Adipocyte (in vitro differentiated cells): Measurements from ENCODE around the gene MPDU1.

Source experiments
- DNase-seq: peaks from one replicate; pipeline ENCODE4 v3.0.0-alpha.2; 2015; ENCODE audit warnings: low read depth
- H3K27me3 ChIP-seq: replicated peaks from 2 replicates; pipeline ENCODE4 v1.7.0; 2013; ENCODE audit warnings: mild to moderate bottlenecking, low read length, moderate library complexity; ENCODE audit not compliant: control insufficient read depth, insufficient read depth
- H3K36me3 ChIP-seq: 2 replicates; pipeline ENCODE4 v1.7.0; 2013; ENCODE audit warnings: low read length, mild to moderate bottlenecking, moderate library complexity; ENCODE audit not compliant: control insufficient read depth, insufficient read depth, severe bottlenecking
- H3K4me1 ChIP-seq: 2 replicates; pipeline ENCODE4 v1.7.0; 2013; ENCODE audit warnings: mild to moderate bottlenecking, low read length, moderate library complexity; ENCODE audit not compliant: control insufficient read depth, insufficient read depth
- H3K4me3 ChIP-seq: 2 replicates; pipeline ENCODE4 v1.7.0; 2013; ENCODE audit warnings: mild to moderate bottlenecking, low read length, moderate library complexity
- H3K9ac ChIP-seq: 2 replicates; pipeline ENCODE4 v1.7.0; 2013; ENCODE audit warnings: mild to moderate bottlenecking, low read length, moderate library complexity
- H3K9me3 ChIP-seq: 2 replicates; pipeline ENCODE4 v1.7.0; 2013; ENCODE audit warnings: mild to moderate bottlenecking, low read length, moderate library complexity; ENCODE audit not compliant: control insufficient read depth

The MPDU1 gene

GRCh38 chr17:7561589-7562207, 22.0 kb upstream of the MPDU1 start, which contains the start of gene SENP3:
Gene SENP3, plus strand, starts transcription at chr17:7561919. Its CDS starts 1,158 bp downstream, at chr17:7563077.
- Histone ChIP-seq H3K27me3 (no peaks in the 10 kb centered on the region), H3K4me1 (peaks cover 45% of the 10 kb centered on the region)
- peak; percentile 98 for DNase-seq

GRCh38 chr17:7562208-7562605, 21.4 kb upstream of the MPDU1 start:
- H3K4me3 ChIP-seq, result peak overlapping the region; percentile 81
- no peaks in the 10 kb centered on the region for H3K27me3 ChIP-seq
- peaks cover 33% of the 10 kb centered on the region for H3K36me3 ChIP-seq
- peak; percentile 59 for DNase-seq
- H3K9me3 ChIP-seq, result no peaks in the 10 kb centered on the region
- peak overlapping the region; percentile 88 for H3K9ac ChIP-seq
- H3K4me1 ChIP-seq, result peaks cover 45% of the 10 kb centered on the region

More at GRCh38 chr17:7561589-7562207, 22.0 kb upstream of the MPDU1 start, which contains the start of gene SENP3:
- Histone ChIP-seq H3K36me3 (peaks cover 28% of the 10 kb centered on the region), H3K4me3 (peak within 1 kb of the TSS; percentile 81), H3K9ac (peak within 1 kb of the TSS; percentile 88), H3K9me3 (no peaks in the 10 kb centered on the region)

GRCh38 chr17:7563115-7563869, 20.4 kb upstream of the MPDU1 start:
- Histone ChIP-seq H3K27me3 (no peaks in the 10 kb centered on the region), H3K4me3 (peak overlapping the region; percentile 81), H3K9me3 (no peaks in the 10 kb centered on the region), H3K4me1 (peaks cover 36% of the 10 kb centered on the region), H3K9ac (peak overlapping the region; percentile 88), H3K36me3 (peaks cover 37% of the 10 kb centered on the region)
- no peak for DNase-seq

- H3K27me3 ChIP-seq, result no peaks in the 10 kb centered on the region
- peaks cover 60% of the 10 kb centered on the region for H3K36me3 ChIP-seq
- H3K9me3 ChIP-seq, result no peaks in the 10 kb centered on the region
- DNase-seq, result no peak
- H3K4me3 ChIP-seq, result no peak overlapping the region
- peaks cover 8% of the 10 kb centered on the region for H3K4me1 ChIP-seq
- H3K9ac ChIP-seq, result no peak overlapping the region
Measured at GRCh38 chr17:7569571-7569970, 14.1 kb upstream of the MPDU1 start.

- Histone ChIP-seq H3K4me1 (peaks cover 16% of the 10 kb centered on the region), H3K36me3 (peaks cover 60% of the 10 kb centered on the region), H3K9me3 (no peaks in the 10 kb centered on the region), H3K9ac (peak overlapping the region; percentile 4), H3K4me3 (no peak overlapping the region), H3K27me3 (no peaks in the 10 kb centered on the region)
- no peak for DNase-seq
Measured at GRCh38 chr17:7570351-7570750, 13.3 kb upstream of the MPDU1 start.

GRCh38 chr17:7572338-7572587, 11.4 kb upstream of the MPDU1 start:
- Histone ChIP-seq H3K4me1 (peaks cover 35% of the 10 kb centered on the region), H3K36me3 (peaks cover 63% of the 10 kb centered on the region), H3K4me3 (peak overlapping the region; percentile 89), H3K9ac (peak overlapping the region; percentile 90), H3K9me3 (no peaks in the 10 kb centered on the region), H3K27me3 (no peaks in the 10 kb centered on the region)
- DNase-seq, result no peak

GRCh38 chr17:7572588-7573323, 10.9 kb upstream of the MPDU1 start:
- Histone ChIP-seq H3K4me3 (peak overlapping the region; percentile 91), H3K4me1 (peaks cover 40% of the 10 kb centered on the region), H3K9ac (peak overlapping the region; percentile 100), H3K27me3 (no peaks in the 10 kb centered on the region), H3K9me3 (no peaks in the 10 kb centered on the region), H3K36me3 (peaks cover 64% of the 10 kb centered on the region)
- DNase-seq, result peak; percentile 99

- Histone ChIP-seq H3K9ac (peak overlapping the region; percentile 100), H3K4me3 (peak overlapping the region; percentile 91), H3K36me3 (peaks cover 70% of the 10 kb centered on the region), H3K27me3 (no peaks in the 10 kb centered on the region), H3K4me1 (peaks cover 45% of the 10 kb centered on the region), H3K9me3 (no peaks in the 10 kb centered on the region)
- DNase-seq, result peak; percentile 94
Measured at GRCh38 chr17:7573324-7574080, 10.2 kb upstream of the MPDU1 start.

GRCh38 chr17:7574176-7574953, 9.3 kb upstream of the MPDU1 start:
- Histone ChIP-seq H3K9ac (peak overlapping the region; percentile 100), H3K4me3 (peak overlapping the region; percentile 91), H3K36me3 (peaks cover 73% of the 10 kb centered on the region), H3K9me3 (no peaks in the 10 kb centered on the region), H3K27me3 (no peaks in the 10 kb centered on the region), H3K4me1 (peaks cover 51% of the 10 kb centered on the region)
- no peak for DNase-seq

- Histone ChIP-seq H3K4me3 (peak overlapping the region; percentile 91), H3K4me1 (peaks cover 62% of the 10 kb centered on the region), H3K36me3 (peaks cover 62% of the 10 kb centered on the region), H3K9ac (peak overlapping the region; percentile 100), H3K27me3 (no peaks in the 10 kb centered on the region), H3K9me3 (no peaks in the 10 kb centered on the region)
- DNase-seq, result no peak
Measured at GRCh38 chr17:7575481-7575883, 8.2 kb upstream of the MPDU1 start.
